Neural progenitor cell (in vitro differentiated cells): Measurements from ENCODE around the gene GMPR. TPM values are rescaled to one million over a fixed set of nuclear protein-coding genes. Genes with fewer than 3 reads are reported as not detected.
"Not testable (repeated sequence)": the region's sequence is repeated elsewhere in the genome, so short reads cannot be mapped to it uniquely, and the experiment has no call there.

Source experiments
- DNase-seq: peaks from one replicate; pipeline ENCODE4 v3.0.0-alpha.2; 2016; ENCODE audit warnings: low spot score
- H2AFZ ChIP-seq: fragments of 200-600 bp; sonication (generic); replicated peaks from 2 replicates; pipeline ENCODE4 v1.6.1; 2016; ENCODE audit warnings: antibody characterized with exemption
- H3F3A ChIP-seq: fragments of 200-600 bp; sonication (generic); 2 replicates; pipeline ENCODE4 v1.6.1; 2016; ENCODE audit warnings: antibody characterized with exemption, low read depth
- H3K27ac ChIP-seq: fragments of 200-600 bp; sonication (generic); 2 replicates; pipeline ENCODE4 v1.5.1; 2016; ENCODE audit warnings: mild to moderate bottlenecking
- H3K27me3 ChIP-seq: fragments of 200-600 bp; sonication (generic); 2 replicates; pipeline ENCODE4 v1.6.1; 2016; ENCODE audit warnings: mild to moderate bottlenecking, moderate library complexity
- H3K36me3 ChIP-seq: fragments of 200-600 bp; sonication (generic); 2 replicates; pipeline ENCODE4 v1.5.1; 2016
- H3K4me1 ChIP-seq: fragments of 200-600 bp; sonication (generic); 2 replicates; pipeline ENCODE4 v1.6.1; 2016; ENCODE audit warnings: mixed run types
- H3K4me2 ChIP-seq: fragments of 200-600 bp; sonication (generic); 2 replicates; pipeline ENCODE4 v1.6.1; 2016
- H3K4me3 ChIP-seq: fragments of 200-600 bp; sonication (generic); 2 replicates; pipeline ENCODE4 v1.5.1; 2016
- H3K79me2 ChIP-seq: fragments of 200-600 bp; sonication (generic); 2 replicates; pipeline ENCODE4 v1.6.1; 2016; ENCODE audit warnings: low read depth
- H3K9ac ChIP-seq: fragments of 200-600 bp; sonication (generic); 2 replicates; pipeline ENCODE4 v1.6.1; 2016
- H3K9me3 ChIP-seq: fragments of 200-600 bp; sonication (generic); 2 replicates; pipeline ENCODE4 v1.5.1; 2016; ENCODE audit warnings: low read depth
- H4K20me1 ChIP-seq: fragments of 200-600 bp; sonication (generic); 2 replicates; pipeline ENCODE4 v1.6.1; 2016; ENCODE audit warnings: low read depth
- H3K27ac Mint-ChIP-seq: 3 replicates; pipeline ENCODE4 v1.8.0; 2021; ENCODE audit warnings: mixed read lengths
- H3K27me3 Mint-ChIP-seq: 2 replicates; pipeline ENCODE4 v1.8.0; 2022; ENCODE audit warnings: low read depth, mild to moderate bottlenecking, inconsistent platforms, moderate library complexity, mixed read lengths; ENCODE audit not compliant: insufficient read depth
- H3K36me3 Mint-ChIP-seq: 3 replicates; pipeline ENCODE4 v1.8.0; 2021; ENCODE audit warnings: mixed read lengths
- H3K4me1 Mint-ChIP-seq: 3 replicates; pipeline ENCODE4 v1.8.0; 2021; ENCODE audit warnings: mixed read lengths
- H3K4me3 Mint-ChIP-seq: 3 replicates; pipeline ENCODE4 v1.8.0; 2021; ENCODE audit warnings: mild to moderate bottlenecking, moderate library complexity, mixed read lengths
- H3K9me3 Mint-ChIP-seq: 3 replicates; pipeline ENCODE4 v1.8.0; 2020; ENCODE audit warnings: mixed read lengths
- EZH2 ChIP-seq: fragments of 200-600 bp; sonication (generic); IDR thresholded peaks from 2 replicates; pipeline ENCODE4 v1.6.1; 2017; ENCODE audit warnings: antibody characterized with exemption, mild to moderate bottlenecking, moderate library complexity
- EZH2phosphoT487 ChIP-seq: fragments of 200-600 bp; sonication (generic); IDR thresholded peaks from 2 replicates; pipeline ENCODE4 v1.6.1; 2017; ENCODE audit warnings: antibody characterized with exemption
- total RNA-seq: library from RNA; depleted of rRNA; stranded (reverse); fragments of >200 nt; gene quantifications from 2 replicates; pipeline ENCODE4 v1.2.3, GENCODE V29; 2015; ENCODE audit warnings: low replicate concordance
- TF ChIP-seq, protein P1 (sequence below): fragments of 200-600 bp; sonication (generic); IDR thresholded peaks from 2 replicates; pipeline ENCODE4 v1.5.1; 2017; ENCODE audit warnings: antibody characterized with exemption, mild to moderate bottlenecking

GMPR gene
- total RNA-seq, 1 donor from 2014 or later = not detected

- TF ChIP-seq, protein P1, sequence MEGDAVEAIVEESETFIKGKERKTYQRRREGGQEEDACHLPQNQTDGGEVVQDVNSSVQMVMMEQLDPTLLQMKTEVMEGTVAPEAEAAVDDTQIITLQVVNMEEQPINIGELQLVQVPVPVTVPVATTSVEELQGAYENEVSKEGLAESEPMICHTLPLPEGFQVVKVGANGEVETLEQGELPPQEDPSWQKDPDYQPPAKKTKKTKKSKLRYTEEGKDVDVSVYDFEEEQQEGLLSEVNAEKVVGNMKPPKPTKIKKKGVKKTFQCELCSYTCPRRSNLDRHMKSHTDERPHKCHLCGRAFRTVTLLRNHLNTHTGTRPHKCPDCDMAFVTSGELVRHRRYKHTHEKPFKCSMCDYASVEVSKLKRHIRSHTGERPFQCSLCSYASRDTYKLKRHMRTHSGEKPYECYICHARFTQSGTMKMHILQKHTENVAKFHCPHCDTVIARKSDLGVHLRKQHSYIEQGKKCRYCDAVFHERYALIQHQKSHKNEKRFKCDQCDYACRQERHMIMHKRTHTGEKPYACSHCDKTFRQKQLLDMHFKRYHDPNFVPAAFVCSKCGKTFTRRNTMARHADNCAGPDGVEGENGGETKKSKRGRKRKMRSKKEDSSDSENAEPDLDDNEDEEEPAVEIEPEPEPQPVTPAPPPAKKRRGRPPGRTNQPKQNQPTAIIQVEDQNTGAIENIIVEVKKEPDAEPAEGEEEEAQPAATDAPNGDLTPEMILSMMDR = no peak
- TF ChIP-seq EZH2 = no peak
- TF ChIP-seq EZH2phosphoT487 = no peak
- no peaks in the 10 kb centered on the region for H3F3A ChIP-seq
These were observed 15.6 kb upstream of the GMPR start for GRCh38 chr6:16222826-16223225.

DNA sequence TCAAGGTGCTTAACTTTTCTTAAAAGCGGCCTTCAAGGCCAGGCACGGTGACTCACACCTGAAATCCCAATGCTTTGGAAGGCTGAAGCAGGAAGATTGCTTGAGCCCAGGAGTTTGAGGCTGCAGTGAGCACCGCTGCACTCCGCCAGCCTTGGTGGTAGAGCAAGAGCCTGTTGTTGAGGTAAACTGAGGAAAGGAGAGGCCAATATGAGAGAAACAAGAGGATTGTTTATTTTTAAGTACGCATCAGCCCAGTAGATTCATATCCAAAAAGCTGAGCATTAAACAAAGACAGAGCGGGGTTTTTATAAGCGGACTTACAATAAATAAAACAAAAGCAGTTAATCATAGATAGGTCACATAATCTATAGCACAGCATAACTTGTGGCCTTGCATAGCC is 15.0 kb upstream of the GMPR start:
- Histone ChIP-seq H3K36me3 (no peaks in the 10 kb centered on the region), H3K4me1 (no peaks in the 10 kb centered on the region), H3F3A (no peaks in the 10 kb centered on the region), H4K20me1 (no peaks in the 10 kb centered on the region), H3K9ac (no peak overlapping the region), H3K27ac (no peak overlapping the region), H3K4me2 (no peak overlapping the region), H3K79me2 (no peaks in the 10 kb centered on the region), H3K4me3 (no peak overlapping the region), H2AFZ (no peak overlapping the region), H3K9me3 (no peaks in the 10 kb centered on the region), H3K27me3 (peaks cover 3% of the 10 kb centered on the region)
- Mint-ChIP-seq H3K36me3 (no peaks in the 10 kb centered on the region), H3K4me3 (no peak overlapping the region), H3K4me1 (peaks cover 30% of the 10 kb centered on the region), H3K27ac (no peak overlapping the region), H3K9me3 (no peaks in the 10 kb centered on the region), H3K27me3 (peaks cover 22% of the 10 kb centered on the region)
- TF ChIP-seq, protein P1 = no peak
- TF ChIP-seq EZH2phosphoT487 (no peak), EZH2 (no peak)
- no peak for DNase-seq

More at GRCh38 chr6:16222826-16223225, 15.6 kb upstream of the GMPR start:
- H3K27me3 Mint-ChIP-seq = peaks cover 20% of the 10 kb centered on the region
- Histone ChIP-seq H2AFZ (no peak overlapping the region), H3K27ac (no peak overlapping the region), H3K4me1 (no peaks in the 10 kb centered on the region), H4K20me1 (no peaks in the 10 kb centered on the region), H3K9ac (no peak overlapping the region), H3K36me3 (no peaks in the 10 kb centered on the region), H3K4me3 (no peak overlapping the region), H3K27me3 (no peaks in the 10 kb centered on the region), H3K79me2 (no peaks in the 10 kb centered on the region), H3K4me2 (no peak overlapping the region), H3K9me3 (no peaks in the 10 kb centered on the region)
- H3K9me3 Mint-ChIP-seq = no peaks in the 10 kb centered on the region
- H3K27ac Mint-ChIP-seq = no peak overlapping the region
- peaks cover 26% of the 10 kb centered on the region for H3K4me1 Mint-ChIP-seq
- no peak for DNase-seq
- H3K36me3 Mint-ChIP-seq = no peaks in the 10 kb centered on the region
- no peak overlapping the region for H3K4me3 Mint-ChIP-seq

GRCh38 chr6:16224409-16224808 is 14.0 kb upstream of the GMPR start:
- H3K4me1 Mint-ChIP-seq = peaks cover 30% of the 10 kb centered on the region
- no peaks in the 10 kb centered on the region for H3K36me3 ChIP-seq

GRCh38 chr6:16225062-16225731 is 13.2 kb upstream of the GMPR start:
- not testable (repeated sequence) for H3K27ac Mint-ChIP-seq, H3K9ac ChIP-seq, H3K79me2 ChIP-seq, H2AFZ ChIP-seq, H3K36me3 Mint-ChIP-seq, H3F3A ChIP-seq, H4K20me1 ChIP-seq, H3K4me2 ChIP-seq, H3K27ac ChIP-seq, H3K36me3 ChIP-seq, H3K4me3 Mint-ChIP-seq, DNase-seq, H3K9me3 ChIP-seq, H3K9me3 Mint-ChIP-seq, H3K4me3 ChIP-seq
- peaks cover 13% of the 10 kb centered on the region for H3K27me3 ChIP-seq
- H3K4me1 ChIP-seq = peaks cover 18% of the 10 kb centered on the region
- peaks cover 30% of the 10 kb centered on the region for H3K4me1 Mint-ChIP-seq
- peaks cover 16% of the 10 kb centered on the region for H3K27me3 Mint-ChIP-seq

More at GRCh38 chr6:16224409-16224808, 14.0 kb upstream of the GMPR start:
- no peak overlapping the region for H3K27ac Mint-ChIP-seq
- DNase-seq = no peak
- H3K27me3 Mint-ChIP-seq = peaks cover 16% of the 10 kb centered on the region
- H2AFZ ChIP-seq = no peak overlapping the region
- no peaks in the 10 kb centered on the region for H4K20me1 ChIP-seq
- peaks cover 10% of the 10 kb centered on the region for H3K4me1 ChIP-seq
- peaks cover 13% of the 10 kb centered on the region for H3K27me3 ChIP-seq
- no peaks in the 10 kb centered on the region for H3K36me3 Mint-ChIP-seq
- no peaks in the 10 kb centered on the region for H3K9me3 Mint-ChIP-seq
- no peak overlapping the region for H3K9ac ChIP-seq
- TF ChIP-seq EZH2phosphoT487 (no peak), EZH2 (no peak)
- TF ChIP-seq, protein P1 = no peak
- no peaks in the 10 kb centered on the region for H3K9me3 ChIP-seq
- H3K27ac ChIP-seq = no peak overlapping the region
- no peaks in the 10 kb centered on the region for H3F3A ChIP-seq
- no peak overlapping the region for H3K4me3 ChIP-seq
- H3K79me2 ChIP-seq = no peaks in the 10 kb centered on the region
- H3K4me2 ChIP-seq = no peak overlapping the region
- H3K4me3 Mint-ChIP-seq = no peak overlapping the region

- Mint-ChIP-seq H3K4me1 (peaks cover 30% of the 10 kb centered on the region), H3K27me3 (peaks cover 18% of the 10 kb centered on the region)
- not testable (repeated sequence) for H3F3A ChIP-seq, H3K9ac ChIP-seq, H4K20me1 ChIP-seq, H3K4me3 Mint-ChIP-seq, H3K27ac Mint-ChIP-seq, H3K27ac ChIP-seq, H3K9me3 Mint-ChIP-seq, DNase-seq, H3K79me2 ChIP-seq, H3K36me3 Mint-ChIP-seq, H3K4me3 ChIP-seq, H3K9me3 ChIP-seq, H3K36me3 ChIP-seq, H3K4me2 ChIP-seq, H2AFZ ChIP-seq
- Histone ChIP-seq H3K4me1 (peaks cover 27% of the 10 kb centered on the region), H3K27me3 (peaks cover 13% of the 10 kb centered on the region)
These were observed 12.0 kb upstream of the GMPR start for GRCh38 chr6:16226117-16227047.
